Caco-2 (cell line): ENCODE measurements around the gene SRMS. TPM values are rescaled to one million over a fixed set of nuclear protein-coding genes. Genes with fewer than 3 reads are reported as not detected.

ENCODE experiments used
- BruUV-seq: library from RNA; stranded (reverse); fragments of 400-500 nt; replicated peaks from 2 replicates; lab custom pipeline; 2021; lab: Mats Ljungman, UMichigan
- CTCF ChIA-PET: fragments of 300-600 bp; sonication (Branson Sonifier 250); formaldehyde crosslinking; loops from one replicate; lab custom pipeline; 2022; ENCODE audit warnings: antibody characterized with exemption; lab: Charles Lee
- POLR2A ChIA-PET: fragments of 300-600 bp; sonication (Branson Sonifier 250); formaldehyde crosslinking; loops from one replicate; lab custom pipeline; 2022; ENCODE audit warnings: antibody characterized with exemption; lab: Charles Lee
- DNase-seq, 2 experiments: peaks; one replicate each; pipeline versions ENCODE4 v3.0.0 to v3.0.0-alpha.2; 2020 to 2022
- H3K27me3 ChIP-seq: replicated peaks from 2 replicates; pipeline ENCODE4 v1.6.0; 2011; ENCODE audit warnings: low read length; ENCODE audit not compliant: control insufficient read depth, insufficient read depth
- H3K36me3 ChIP-seq: 2 replicates; pipeline ENCODE4 v1.5.1; 2011; ENCODE audit warnings: low read length; ENCODE audit not compliant: control insufficient read depth, insufficient read depth
- H3K4me1 ChIP-seq: fragments of 250-450 bp; sonication (Bioruptor Pico); 2 replicates; pipeline ENCODE4 v1.5.1; 2020; ENCODE audit warnings: mild to moderate bottlenecking
- H3K4me3 ChIP-seq: 2 replicates; pipeline ENCODE4 v1.5.1; 2011; ENCODE audit warnings: low read depth, mild to moderate bottlenecking, control low read depth, low read length
- H3K9me3 ChIP-seq: fragments of 250-450 bp; sonication (Bioruptor Pico); 2 replicates; pipeline ENCODE4 v1.5.1; 2020; ENCODE audit warnings: mild to moderate bottlenecking, moderate library complexity
- H3K27ac Mint-ChIP-seq: one replicate; pipeline ENCODE4 v1.8.0; 2022; ENCODE audit warnings: mixed read lengths; ENCODE audit not compliant: unreplicated experiment
- H3K27me3 Mint-ChIP-seq: one replicate; pipeline ENCODE4 v1.8.0; 2022; ENCODE audit warnings: mixed read lengths; ENCODE audit not compliant: insufficient read depth, unreplicated experiment
- H3K36me3 Mint-ChIP-seq: one replicate; pipeline ENCODE4 v1.8.0; 2022; ENCODE audit warnings: mild to moderate bottlenecking, mixed read lengths; ENCODE audit not compliant: insufficient read depth, unreplicated experiment
- H3K4me1 Mint-ChIP-seq: one replicate; pipeline ENCODE4 v1.8.0; 2022; ENCODE audit warnings: low read depth, mixed read lengths; ENCODE audit not compliant: unreplicated experiment
- H3K4me3 Mint-ChIP-seq: one replicate; pipeline ENCODE4 v1.8.0; 2022; ENCODE audit warnings: mild to moderate bottlenecking, moderate library complexity, mixed read lengths; ENCODE audit not compliant: unreplicated experiment
- H3K9me3 Mint-ChIP-seq: one replicate; pipeline ENCODE4 v1.8.0; 2022; ENCODE audit warnings: mixed read lengths; ENCODE audit not compliant: unreplicated experiment
- CTCF ChIP-seq, 2 experiments: fragments of 200-600 bp in 1 of 2; IDR thresholded peaks; 1 replicate in 1 of 2; 2 replicates in 1 of 2; pipeline versions ENCODE4 v1.5.1 to v1.8.0; 2011 to 2022; ENCODE audit warnings: antibody characterized with exemption in 1 of 2, control low read depth in 1 of 2, inconsistent platforms in 1 of 2, low read depth in 1 of 2, low read length in 1 of 2, mild to moderate bottlenecking in 1 of 2, moderate library complexity in 1 of 2; ENCODE audit not compliant: insufficient read depth in 1 of 2, severe bottlenecking in 1 of 2, unreplicated experiment in 1 of 2
- intact Hi-C: fragments of 100-400 bp; cut with micrococcal nuclease; formaldehyde crosslinking; loops from one replicate; pipeline ENCODE4 v1.10.0; 2022; ENCODE audit not compliant: unreplicated experiment
- total RNA-seq: library from RNA; stranded (reverse); gene quantifications from 2 replicates; pipeline ENCODE4 v1.2.3, GENCODE V29; 2022

SRMS gene
- total RNA-seq, 1 experiment from 2014 or later: not detected

- H3K27me3 Mint-ChIP-seq: no peaks in the 10 kb centered on the region
- H3K4me3 Mint-ChIP-seq: peak overlapping the region; percentile 65
- H3K27ac Mint-ChIP-seq: peak overlapping the region; percentile 36
- DNase-seq: peak in 1 of 2 experiments; percentile 87
- peak in 1 of 2 experiments; percentile 86 for TF ChIP-seq CTCF (IDR thresholded peaks at IDR 0.05; ENCODE audit: insufficient read depth in 1 of 2, low read depth in 1 of 2, low read length in 1 of 2, severe bottlenecking in 1 of 2, unreplicated experiment in 1 of 2)
- intact Hi-C loops: loop anchor here (1.0 to 5.0 kb wide), 9 partner anchors 34 to 582 kb away; partner anchors contain the start of genes HELZ2 and UCKL1
- BruUV-seq: no TSS peak
- no peaks in the 10 kb centered on the region for H3K9me3 Mint-ChIP-seq
- H3K36me3 Mint-ChIP-seq: peaks cover 5% of the 10 kb centered on the region
- H3K4me1 ChIP-seq: peaks cover 28% of the 10 kb centered on the region
- H3K4me1 Mint-ChIP-seq: peaks cover 1% of the 10 kb centered on the region
- no peaks in the 10 kb centered on the region for H3K27me3 ChIP-seq
- H3K36me3 ChIP-seq: no peaks in the 10 kb centered on the region
- H3K9me3 ChIP-seq: no peaks in the 10 kb centered on the region
- ChIA-PET POLR2A (interaction anchor here (0.6 to 1.5 kb wide), 10 partner anchors 10 to 516 kb away, joined by 3 to 15 read pairs (median 4); partner anchors contain the start of genes ARFGAP1, GMEB2, HELZ2 and PPDPF), CTCF (interaction anchor here (0.5 to 2.6 kb wide), 67 partner anchors 8 to 1179 kb away, joined by 3 to 62 read pairs (median 5); partner anchors contain the start of genes ARFRP1, GMEB2, HELZ2 and PPDPF)
- peak overlapping the region; percentile 50 for H3K4me3 ChIP-seq
These were observed 9.1 kb downstream of the SRMS start for GRCh38 chr20:63538204-63539091.

- Mint-ChIP-seq H3K4me3 (peak overlapping the region; percentile 65), H3K36me3 (peaks cover 5% of the 10 kb centered on the region), H3K9me3 (no peaks in the 10 kb centered on the region), H3K4me1 (no peaks in the 10 kb centered on the region), H3K27ac (peak overlapping the region; percentile 36), H3K27me3 (no peaks in the 10 kb centered on the region)
- ChIA-PET CTCF (interaction anchor here (0.5 to 2.6 kb wide), 55 partner anchors 8 to 525 kb away, joined by 3 to 62 read pairs (median 5); partner anchors contain the start of genes ARFRP1, GMEB2, HELZ2 and PPDPF), POLR2A (interaction anchor here (0.6 to 1.5 kb wide), 8 partner anchors 9 to 517 kb away, joined by 3 to 15 read pairs (median 4); partner anchors contain the start of genes ARFGAP1, GMEB2, HELZ2 and PPDPF)
- H3K27me3 ChIP-seq: no peaks in the 10 kb centered on the region
- peak overlapping the region; percentile 50 for H3K4me3 ChIP-seq
- BruUV-seq: no TSS peak
- intact Hi-C loops: loop anchor here (1.0 to 5.0 kb wide), 9 partner anchors 35 to 583 kb away; partner anchors contain the start of genes HELZ2 and UCKL1
- peak; percentile 99 to 100 for TF ChIP-seq CTCF (IDR thresholded peaks at IDR 0.05; ENCODE audit: insufficient read depth in 1 of 2, low read depth in 1 of 2, low read length in 1 of 2, severe bottlenecking in 1 of 2, unreplicated experiment in 1 of 2)
- DNase-seq: peak; percentile 94 to 97
- H3K4me1 ChIP-seq: peaks cover 28% of the 10 kb centered on the region
- no peaks in the 10 kb centered on the region for H3K36me3 ChIP-seq
- H3K9me3 ChIP-seq: no peaks in the 10 kb centered on the region
These were observed 9.9 kb downstream of the SRMS start for GRCh38 chr20:63537525-63538203.
